Stomach (tissue), 9 donors: ENCODE measurements around the gene UGT1A6. TPM values are rescaled to one million over a fixed set of nuclear protein-coding genes. Genes with fewer than 3 reads are reported as not detected.

Experiments
- DNase-seq, 2 donors: peaks; one replicate each; pipeline versions ENCODE4 v3.0.0 to v3.0.0-alpha.2; 2013 to 2019
- H3K27ac ChIP-seq, 5 donors: fragments of 200-600 bp in 4 of 5; sonication (generic) in 4 of 5; one replicate each; pipeline ENCODE4 v1.5.1; 2013 to 2019; ENCODE audit warnings: mild to moderate bottlenecking in 1 of 5, moderate library complexity in 1 of 5
- H3K27me3 ChIP-seq, 3 donors: fragments of 200-600 bp; sonication (generic); one replicate each; pipeline ENCODE4 v1.5.1; 2017 to 2019; ENCODE audit warnings: mixed run types in 1 of 3
- H3K36me3 ChIP-seq, 4 donors: fragments of 200-600 bp; sonication (generic); 1 replicate in 3 of 4; 2 replicates in 1 of 4; pipeline ENCODE4 v1.5.1; 2016 to 2019
- H3K4me1 ChIP-seq, 4 donors: fragments of 200-600 bp; sonication (generic); one replicate each; pipeline ENCODE4 v1.5.1; 2016 to 2019
- H3K4me3 ChIP-seq, 4 donors: fragments of 200-600 bp; sonication (generic) in 3 of 4; one replicate each; pipeline ENCODE4 v1.5.1; 2016 to 2019; ENCODE audit warnings: mild to moderate bottlenecking in 1 of 4
- H3K9me3 ChIP-seq, 4 donors: fragments of 200-600 bp; sonication (generic); one replicate each; pipeline ENCODE4 v1.5.1; 2016 to 2019
- CTCF ChIP-seq, 7 experiments: fragments of 450-650 bp in 4 of 7; fragments of 200-600 bp in 3 of 7; sonication (generic) in 3 of 7; IDR thresholded peaks; one replicate each; pipeline ENCODE4 v1.5.1; 2016 to 2019; ENCODE audit warnings: antibody characterized with exemption in 7 of 7, control low read depth in 2 of 7, mild to moderate bottlenecking in 1 of 7
- EP300 ChIP-seq: sonication (generic); formaldehyde crosslinking; IDR thresholded peaks from one replicate; pipeline ENCODE4 v1.6.1; 2017; ENCODE audit warnings: antibody characterized with exemption
- POLR2A ChIP-seq, 4 donors: fragments of 450-650 bp; IDR thresholded peaks; one replicate each; pipeline ENCODE4 v1.6.1; 2016; ENCODE audit warnings: antibody characterized with exemption in 4 of 4, control low read depth in 2 of 4, mild to moderate bottlenecking in 1 of 4, moderate library complexity in 1 of 4
- POLR2AphosphoS5 ChIP-seq, 3 donors: sonication (generic); formaldehyde crosslinking; IDR thresholded peaks; one replicate each; pipeline ENCODE4 v1.6.1; 2016; ENCODE audit warnings: antibody characterized with exemption in 3 of 3
- WGBS, 5 donors: extraction: QIAGEN DNeasy Blood & Tissue Kit in 3 of 5; methylation state at CpG; one replicate each; pipeline versions ENCODE4 v1.1.5 to v1.1.7; 2013 to 2018; 5-methylcytosine and 5-hydroxymethylcytosine counted together
- intact Hi-C: fragments of 100-400 bp; cut with DNase I; formaldehyde crosslinking; loops from one replicate; pipeline ENCODE4 v1.15.1; 2023; ENCODE audit warnings: low total_unique reads
- polyA plus RNA-seq, 3 donors: library from polyadenylated mRNA; stranded (reverse); fragments of 200-250 nt; gene quantifications; one replicate each; pipeline ENCODE4 v1.2.3, GENCODE V29; 2013
- total RNA-seq, 5 donors: library from RNA; depleted of rRNA; stranded (reverse); fragments of >200 nt; gene quantifications; one replicate each; pipeline versions ENCODE4 v1.1.0 to v1.2.3, GENCODE V29; 2014 to 2016
- donor health status: healthy with polysubstance abuse.
- donor health status: Bipolar disorder and iron deficiency.
- donor health status: healthy.

UGT1A6 gene
- total and polyA plus RNA-seq, 8 donors = 3.5 to 184 (median 24.6) TPM

GRCh38 chr2:233798335-233799086 lies 105.8 kb downstream of the UGT1A6 start:
- TF ChIP-seq EP300 = no peak
- no peak for TF ChIP-seq CTCF (IDR thresholded peaks at IDR 0.05)
- no peak for TF ChIP-seq POLR2AphosphoS5 (IDR thresholded peaks at IDR 0.05)
- TF ChIP-seq POLR2A (IDR thresholded peaks at IDR 0.05) = no peak
- WGBS, 5 donors = 72 to 85% (median 82%) methylated on average over 13 to 14 of the region's 14 CpGs
- DNase-seq = peak in 1 of 2 donors; percentile 17

GRCh38 chr2:233799087-233799665 lies 106.5 kb downstream of the UGT1A6 start:
- H3K4me1 ChIP-seq = no peaks in the 10 kb centered on the region
- no peak overlapping the region for H3K4me3 ChIP-seq
- H3K27ac ChIP-seq = no peak overlapping the region
- 58 to 65% (median 64%) methylated on average over 7 of the region's 7 CpGs for WGBS, 5 donors
- peaks cover 0 to 11% (median 0%) of the 10 kb centered on the region in 3 donors for H3K27me3 ChIP-seq
- intact Hi-C loops = no loop called here
- DNase-seq = peak in 1 of 2 donors; percentile 10
- H3K36me3 ChIP-seq = no peaks in the 10 kb centered on the region
- H3K9me3 ChIP-seq = no peaks in the 10 kb centered on the region
- no peak for TF ChIP-seq CTCF (IDR thresholded peaks at IDR 0.05)
- no peak for TF ChIP-seq EP300
- no peak for TF ChIP-seq POLR2AphosphoS5 (IDR thresholded peaks at IDR 0.05)
- TF ChIP-seq POLR2A (IDR thresholded peaks at IDR 0.05) = no peak

More at GRCh38 chr2:233798335-233799086, 105.8 kb downstream of the UGT1A6 start:
- H3K27ac ChIP-seq = no peak overlapping the region
- no peak overlapping the region for H3K4me3 ChIP-seq
- intact Hi-C loops = no loop called here
- H3K4me1 ChIP-seq = no peaks in the 10 kb centered on the region
- H3K27me3 ChIP-seq = peaks cover 0 to 5% (median 0%) of the 10 kb centered on the region in 3 donors
- no peaks in the 10 kb centered on the region for H3K36me3 ChIP-seq
- H3K9me3 ChIP-seq = no peaks in the 10 kb centered on the region

- no peak for TF ChIP-seq EP300
- no peak for TF ChIP-seq POLR2AphosphoS5 (IDR thresholded peaks at IDR 0.05)
- no peak for TF ChIP-seq CTCF (IDR thresholded peaks at IDR 0.05)
- no peak for TF ChIP-seq POLR2A (IDR thresholded peaks at IDR 0.05)
- intact Hi-C loops = no loop called here
- WGBS, 5 donors = 43 to 82% (median 56%) methylated on average over 4 to 5 of the region's 5 CpGs
- no peak overlapping the region for H3K27ac ChIP-seq
- no peak overlapping the region for H3K4me3 ChIP-seq
- no peaks in the 10 kb centered on the region for H3K9me3 ChIP-seq
- H3K36me3 ChIP-seq = no peaks in the 10 kb centered on the region
- peaks cover 0 to 13% (median 0%) of the 10 kb centered on the region in 3 donors for H3K27me3 ChIP-seq
- no peak for DNase-seq
- H3K4me1 ChIP-seq = no peaks in the 10 kb centered on the region
These were observed 107.0 kb downstream of the UGT1A6 start for GRCh38 chr2:233799716-233800115.

- H3K4me3 ChIP-seq = no peak overlapping the region
- 75 to 84% (median 79%) methylated on average over 7 of the region's 7 CpGs for whole genome bisulfite sequencing, 5 donors
- no peaks in the 10 kb centered on the region for H3K9me3 ChIP-seq
- no peak overlapping the region for H3K27ac ChIP-seq
- H3K36me3 ChIP-seq = no peaks in the 10 kb centered on the region
- peaks cover 0 to 13% (median 0%) of the 10 kb centered on the region in 3 donors for H3K27me3 ChIP-seq
- TF ChIP-seq EP300 (no peak), POLR2AphosphoS5 (IDR thresholded peaks at IDR 0.05) (no peak), POLR2A (IDR thresholded peaks at IDR 0.05) (no peak), CTCF (IDR thresholded peaks at IDR 0.05) (no peak)
- no peaks in the 10 kb centered on the region for H3K4me1 ChIP-seq
- peak in 1 of 2 donors; percentile 9 for DNase-seq
- intact Hi-C loops = no loop called here
These were observed 107.5 kb downstream of the UGT1A6 start for GRCh38 chr2:233800208-233800607.
